Vagina (tissue), 2 donors: ENCODE results near the gene GPR55.

Experiments used
- CTCF ChIP-seq, 3 experiments: fragments of 450-650 bp in 2 of 3; fragments of 200-600 bp in 1 of 3; sonication (generic) in 1 of 3; IDR thresholded peaks; one replicate each; pipeline ENCODE4 v1.5.1; 2017 to 2019; ENCODE audit warnings: antibody characterized with exemption in 3 of 3, mild to moderate bottlenecking in 2 of 3, moderate library complexity in 2 of 3
- POLR2AphosphoS5 ChIP-seq, 2 donors: sonication (generic); formaldehyde crosslinking; IDR thresholded peaks; one replicate each; pipeline ENCODE4 v1.9.0; 2017; ENCODE audit warnings: antibody characterized with exemption in 2 of 2, mild to moderate bottlenecking in 2 of 2, low read depth in 1 of 2; ENCODE audit not compliant: insufficient read depth in 1 of 2

- TF ChIP-seq POLR2AphosphoS5 (IDR thresholded peaks at IDR 0.05; ENCODE audit: insufficient read depth in 1 of 2, low read depth in 1 of 2) (no peak), CTCF (IDR thresholded peaks at IDR 0.05) (no peak)
Measured at GRCh38 chr2:230909841-230910545, 15.0 kb downstream of the GPR55 start.
